Epithelial cell of proximal tubule (primary cell): Measurements from ENCODE around the gene CKS1B. TPM values are rescaled to one million over a fixed set of nuclear protein-coding genes. Genes with fewer than 3 reads are reported as not detected.

Experiments used
- DNase-seq: peaks from one replicate; pipeline ENCODE4 v3.0.0-alpha.2; 2011; ENCODE audit warnings: low read depth
- H3K4me3 ChIP-seq: 2 replicates; pipeline ENCODE4 v1.5.1; 2011; ENCODE audit warnings: low read depth, mild to moderate bottlenecking, low read length
- CTCF ChIP-seq: conservative IDR thresholded peaks from 2 replicates; pipeline ENCODE4 v1.5.1; 2012; ENCODE audit warnings: low read depth, mild to moderate bottlenecking, low read length
- total RNA-seq: library from RNA; depleted of rRNA; stranded (reverse); fragments of >200 nt; gene quantifications from 2 replicates; pipeline ENCODE4 v1.2.3, GENCODE V29; 2015

Gene CKS1B
- total RNA-seq, 1 donor from 2014 or later = 358 TPM

GRCh38 chr1:154956544-154956941 lies 17.9 kb upstream of the CKS1B start:
- DNase-seq = no peak
- no peak for TF ChIP-seq CTCF

GRCh38 chr1:154957091-154957657 lies 17.3 kb upstream of the CKS1B start:
- no peak overlapping the region for H3K4me3 ChIP-seq
- DNase-seq = no peak
- TF ChIP-seq CTCF = no peak

More at GRCh38 chr1:154956544-154956941, 17.9 kb upstream of the CKS1B start:
- H3K4me3 ChIP-seq = peak overlapping the region; percentile 69

- no peak for TF ChIP-seq CTCF
- H3K4me3 ChIP-seq = no peak overlapping the region
- no peak for DNase-seq
These were observed 16.4 kb upstream of the CKS1B start for GRCh38 chr1:154958036-154958435.

- no peak for TF ChIP-seq CTCF
- DNase-seq = no peak
- no peak overlapping the region for H3K4me3 ChIP-seq
These were observed 15.6 kb upstream of the CKS1B start for GRCh38 chr1:154958681-154959425.

- TF ChIP-seq CTCF = no peak
- no peak for DNase-seq
- no peak overlapping the region for H3K4me3 ChIP-seq
These were observed 15.1 kb upstream of the CKS1B start for GRCh38 chr1:154959426-154959780.

GRCh38 chr1:154960446-154961136 lies 13.9 kb upstream of the CKS1B start:
- H3K4me3 ChIP-seq = peak overlapping the region; percentile 77
- DNase-seq = no peak
- no peak for TF ChIP-seq CTCF
